NCI-H2107 treated with DMSO at 0.1 percent for 48 hours (cell line): ENCODE results near the gene THAP6.
"Not testable (repeated sequence)": the region's sequence is repeated elsewhere in the genome, so short reads cannot be mapped to it uniquely, and the experiment has no call there.

Source experiments
- DNase-seq: peaks from one replicate; lab custom pipeline; 2025; ENCODE audit not compliant: unreplicated experiment; lab: John Stamatoyannopoulos, UW

Gene THAP6

GRCh38 chr4:75514131-75514948 lies at the start of gene THAP6, which contains the start of gene RCHY1:
TSS of gene THAP6 (plus strand) at chr4:75514473. CDS start at chr4:75515453, 980 bp downstream.
TSS of gene RCHY1 (minus strand) at chr4:75514403. CDS start at chr4:75514286, 117 bp downstream.
- peak; percentile 90 for DNase-seq

- no peak for DNase-seq
Measured at GRCh38 chr4:75469896-75470295, 44.4 kb upstream of the THAP6 start.

- DNase-seq = no peak
Measured at GRCh38 chr4:75470738-75471137, 43.5 kb upstream of the THAP6 start.

- no peak for DNase-seq
Measured at GRCh38 chr4:75477201-75477600, 37.1 kb upstream of the THAP6 start.

GRCh38 chr4:75484190-75484589 lies 30.1 kb upstream of the THAP6 start:
- no peak for DNase-seq

- DNase-seq = no peak
Measured at GRCh38 chr4:75490155-75490554, 24.1 kb upstream of the THAP6 start.

GRCh38 chr4:75494563-75494962 lies 19.7 kb upstream of the THAP6 start:
- DNase-seq = no peak

- DNase-seq = no peak
Measured at GRCh38 chr4:75495476-75495875, 18.8 kb upstream of the THAP6 start.

- DNase-seq = no peak
Measured at GRCh38 chr4:75496406-75496805, 17.9 kb upstream of the THAP6 start.

GRCh38 chr4:75497133-75497532 lies 17.1 kb upstream of the THAP6 start:
- DNase-seq = no peak

GRCh38 chr4:75498041-75498440 lies 16.2 kb upstream of the THAP6 start:
- DNase-seq = no peak

- no peak for DNase-seq
Measured at GRCh38 chr4:75499900-75500299, 14.4 kb upstream of the THAP6 start.

GRCh38 chr4:75502671-75503070 lies 11.6 kb upstream of the THAP6 start:
- DNase-seq = no peak

- no peak for DNase-seq
Measured at GRCh38 chr4:75505630-75506029, 8.6 kb upstream of the THAP6 start.

- DNase-seq = not testable (repeated sequence)
Measured at GRCh38 chr4:75509592-75509991, 4.7 kb upstream of the THAP6 start.

GRCh38 chr4:75511841-75512240 lies 2.4 kb upstream of the THAP6 start:
- DNase-seq = no peak

- no peak for DNase-seq
Measured at GRCh38 chr4:75512386-75513211, 1.7 kb upstream of the THAP6 start.

- DNase-seq = no peak
Measured at GRCh38 chr4:75513526-75514130, 645 bp upstream of the THAP6 start.

- no peak for DNase-seq
Measured at GRCh38 chr4:75514949-75515612, 808 bp downstream of the THAP6 start.

- DNase-seq = no peak
Measured at GRCh38 chr4:75516144-75516543, 1.9 kb downstream of the THAP6 start.

- not testable (repeated sequence) for DNase-seq
Measured at GRCh38 chr4:75519452-75519851, 5.2 kb downstream of the THAP6 start.
